ENCODE measurements around the gene PRKCG.
"Not testable (repeated sequence)": the region's sequence is repeated elsewhere in the genome, so short reads cannot be mapped to it uniquely, and the experiment has no call there.

PRKCG gene

GRCh38 chr19:53944933-53945332 lies 62.9 kb downstream of the PRKCG start:
- TF ChIP-seq JUND (IDR thresholded peaks at IDR 0.05; ENCODE audit: low read depth) = no peak
- in situ Hi-C loops (cut with HindIII; ENCODE audit: low pct_unique_long_range_greater_than_20kb, low sequenced_read_pairs) = no loop called here
- DNase-seq (ENCODE audit: low read depth in 1 of 2, low spot score in 1 of 2) = no peak

GRCh38 chr19:53945441-53945840 lies 63.4 kb downstream of the PRKCG start:
- peak; percentile 40 to 44 for DNase-seq (ENCODE audit: low read depth in 1 of 2, low spot score in 1 of 2)
- in situ Hi-C loops (cut with HindIII; ENCODE audit: low pct_unique_long_range_greater_than_20kb, low sequenced_read_pairs) = no loop called here
- no peak for TF ChIP-seq JUND (IDR thresholded peaks at IDR 0.05; ENCODE audit: low read depth)

- DNase-seq (ENCODE audit: low read depth in 1 of 2, low spot score in 1 of 2) = no peak
- in situ Hi-C loops (cut with HindIII; ENCODE audit: low pct_unique_long_range_greater_than_20kb, low sequenced_read_pairs) = no loop called here
- no peak for TF ChIP-seq JUND (IDR thresholded peaks at IDR 0.05; ENCODE audit: low read depth)
Observed at GRCh38 chr19:53945998-53946397, 64.0 kb downstream of the PRKCG start.

- no peak for TF ChIP-seq JUND (IDR thresholded peaks at IDR 0.05; ENCODE audit: low read depth)
- DNase-seq (ENCODE audit: low read depth in 1 of 2, low spot score in 1 of 2) = peak in 1 of 2 experiments; percentile 43
- in situ Hi-C loops (cut with HindIII; ENCODE audit: low pct_unique_long_range_greater_than_20kb, low sequenced_read_pairs) = no loop called here
Observed at GRCh38 chr19:53947624-53948023, 65.6 kb downstream of the PRKCG start.

GRCh38 chr19:53948611-53949010 lies 66.6 kb downstream of the PRKCG start:
- in situ Hi-C loops (cut with HindIII; ENCODE audit: low pct_unique_long_range_greater_than_20kb, low sequenced_read_pairs) = not testable (repeated sequence)

GRCh38 chr19:53951436-53951835 lies 69.4 kb downstream of the PRKCG start:
- in situ Hi-C loops (cut with HindIII; ENCODE audit: low pct_unique_long_range_greater_than_20kb, low sequenced_read_pairs) = no loop called here
- DNase-seq (ENCODE audit: low read depth in 1 of 2, low spot score in 1 of 2) = no peak
- TF ChIP-seq JUND (IDR thresholded peaks at IDR 0.05; ENCODE audit: low read depth) = no peak

More at GRCh38 chr19:53948611-53949010, 66.6 kb downstream of the PRKCG start:
- DNase-seq (ENCODE audit: low read depth in 1 of 2, low spot score in 1 of 2) = not testable (repeated sequence)

GRCh38 chr19:53951947-53952346 lies 70.0 kb downstream of the PRKCG start:
- in situ Hi-C loops (cut with HindIII; ENCODE audit: low pct_unique_long_range_greater_than_20kb, low sequenced_read_pairs) = no loop called here
- no peak for DNase-seq (ENCODE audit: low read depth in 1 of 2, low spot score in 1 of 2)
- TF ChIP-seq JUND (IDR thresholded peaks at IDR 0.05; ENCODE audit: low read depth) = no peak

- in situ Hi-C loops (cut with HindIII; ENCODE audit: low pct_unique_long_range_greater_than_20kb, low sequenced_read_pairs) = no loop called here
- no peak for TF ChIP-seq JUND (IDR thresholded peaks at IDR 0.05; ENCODE audit: low read depth)
- DNase-seq (ENCODE audit: low read depth in 1 of 2, low spot score in 1 of 2) = no peak
Observed at GRCh38 chr19:53953383-53953782, 71.4 kb downstream of the PRKCG start.

Measured in T47D (cell line).